IMR-90 (cell line): Measurements from ENCODE around the gene RPH3AL. TPM values are rescaled to one million over a fixed set of nuclear protein-coding genes. Genes with fewer than 3 reads are reported as not detected.

ENCODE experiments used
- ATAC-seq: fragments of 200-7000 bp; cut with Tn5 transposase; 2 replicates; pipeline ENCODE4 v1.9.1; 2020; ENCODE audit warnings: low read depth, mild to moderate bottlenecking, moderate library complexity
- BruUV-seq: library from RNA; stranded (reverse); fragments of 400-500 nt; replicated peaks from 2 replicates; lab custom pipeline; 2021; lab: Mats Ljungman, UMichigan
- CTCF ChIA-PET: fragments of 300-600 bp; formaldehyde crosslinking; extraction: SDS; loops from one replicate; lab custom pipeline; 2021; ENCODE audit warnings: antibody characterized with exemption; lab: Yijun Ruan, JAX
- POLR2A ChIA-PET: fragments of 300-600 bp; sonication (Branson Sonifier 250); formaldehyde crosslinking; loops from one replicate; lab custom pipeline; 2022; ENCODE audit warnings: antibody characterized with exemption; ENCODE audit not compliant: unreplicated experiment; lab: Charles Lee
- DNase-seq: peaks from one replicate; pipeline ENCODE4 v3.0.0; 2013
- H2AFZ ChIP-seq: replicated peaks from 2 replicates; pipeline ENCODE3; 2013; ENCODE audit warnings: low read length, mild to moderate bottlenecking; ENCODE audit not compliant: poor library complexity
- H2AK5ac ChIP-seq: 2 replicates; pipeline ENCODE4 v1.6.1; 2013; ENCODE audit warnings: low read depth, low read length, inconsistent platforms
- H2AK9ac ChIP-seq: replicated peaks from 2 replicates; pipeline ENCODE3; 2013; ENCODE audit warnings: mild to moderate bottlenecking, low read depth, low read length, moderate library complexity; ENCODE audit not compliant: poor library complexity
- H2BK120ac ChIP-seq: 2 replicates; pipeline ENCODE4 v1.6.1; 2013; ENCODE audit warnings: low read depth, low read length, inconsistent platforms
- H2BK15ac ChIP-seq: 3 replicates; pipeline ENCODE4 v1.6.1; 2013; ENCODE audit warnings: low read depth, low read length, inconsistent platforms
- H2BK20ac ChIP-seq: 2 replicates; pipeline ENCODE4 v1.6.1; 2013; ENCODE audit warnings: low read depth, mild to moderate bottlenecking, inconsistent platforms, low read length, moderate library complexity
- H2BK5ac ChIP-seq: 2 replicates; pipeline ENCODE4 v1.6.1; 2013; ENCODE audit warnings: mild to moderate bottlenecking, low read depth, low read length, inconsistent platforms; ENCODE audit not compliant: poor library complexity, severe bottlenecking
- H3K14ac ChIP-seq: replicated peaks from 2 replicates; pipeline ENCODE4 v1.6.1; 2013; ENCODE audit warnings: low read depth, low read length, inconsistent platforms
- H3K18ac ChIP-seq: 2 replicates; pipeline ENCODE4 v1.6.1; 2013; ENCODE audit warnings: low read depth, low read length, control low read depth
- H3K23ac ChIP-seq: 2 replicates; pipeline ENCODE4 v1.6.1; 2013; ENCODE audit warnings: low read depth, low read length, inconsistent platforms
- H3K27ac ChIP-seq: 2 replicates; pipeline ENCODE4 v1.5.1; 2013; ENCODE audit warnings: mild to moderate bottlenecking, control low read depth, low read length; ENCODE audit not compliant: insufficient read depth
- H3K27me3 ChIP-seq: 2 replicates; pipeline ENCODE4 v1.6.1; 2013; ENCODE audit warnings: low read length; ENCODE audit not compliant: control insufficient read depth, insufficient read depth
- H3K36me3 ChIP-seq: 2 replicates; pipeline ENCODE4 v1.6.1; 2013; ENCODE audit warnings: low read length, mixed read lengths; ENCODE audit not compliant: control insufficient read depth, insufficient read depth
- H3K4ac ChIP-seq: 2 replicates; pipeline ENCODE4 v1.6.1; 2013; ENCODE audit warnings: low read depth, low read length, inconsistent platforms
- H3K4me1 ChIP-seq: 2 replicates; pipeline ENCODE4 v1.6.1; 2013; ENCODE audit warnings: low read length, mixed read lengths; ENCODE audit not compliant: control insufficient read depth, insufficient read depth
- H3K4me2 ChIP-seq: 2 replicates; pipeline ENCODE4 v1.6.1; 2013; ENCODE audit warnings: low read depth, mild to moderate bottlenecking, control low read depth, low read length, moderate library complexity
- H3K4me3 ChIP-seq: 2 replicates; pipeline ENCODE4 v1.5.1; 2013; ENCODE audit warnings: low read depth, mild to moderate bottlenecking, control low read depth, low read length, moderate library complexity; ENCODE audit not compliant: insufficient read depth
- H3K56ac ChIP-seq: 2 replicates; pipeline ENCODE4 v1.6.1; 2013; ENCODE audit warnings: low read length, inconsistent platforms; ENCODE audit not compliant: insufficient read depth; ENCODE audit errors: extremely low read depth
- H3K79me1 ChIP-seq, 2 experiments: 2 replicates each; pipeline ENCODE4 v1.6.1; 2013; ENCODE audit warnings: low read length in 2 of 2, inconsistent platforms in 1 of 2, low read depth in 1 of 2
- H3K9ac ChIP-seq: 2 replicates; pipeline ENCODE4 v1.6.1; 2013; ENCODE audit warnings: low read depth, low read length, control low read depth
- H3K9me1 ChIP-seq: 2 replicates; pipeline ENCODE4 v1.6.1; 2013; ENCODE audit warnings: low read length, inconsistent platforms; ENCODE audit not compliant: insufficient read depth
- H3K9me3 ChIP-seq: 2 replicates; pipeline ENCODE4 v1.6.1; 2013; ENCODE audit warnings: low read length; ENCODE audit not compliant: control insufficient read depth, insufficient read depth
- H4K20me1 ChIP-seq: 2 replicates; pipeline ENCODE4 v1.6.1; 2013; ENCODE audit warnings: low read length, inconsistent platforms; ENCODE audit not compliant: insufficient read depth
- H4K5ac ChIP-seq: 2 replicates; pipeline ENCODE4 v1.6.1; 2013; ENCODE audit warnings: mild to moderate bottlenecking, low read depth, low read length, control low read depth
- H4K8ac ChIP-seq, 2 experiments: 2 replicates each; pipeline ENCODE4 v1.6.1; 2013; ENCODE audit warnings: low read depth in 2 of 2, low read length in 2 of 2, control low read depth in 1 of 2, inconsistent platforms in 1 of 2
- H4K91ac ChIP-seq: 2 replicates; pipeline ENCODE4 v1.6.1; 2013; ENCODE audit warnings: low read depth, low read length, inconsistent platforms; ENCODE audit not compliant: insufficient read depth
- BHLHE40 ChIP-seq: fragments of 150-350 bp; IDR thresholded peaks from 2 replicates; pipeline ENCODE4 v1.6.1; 2016; ENCODE audit warnings: mild to moderate bottlenecking, low read depth, low read length
- CEBPB ChIP-seq: IDR thresholded peaks from 2 replicates; pipeline ENCODE4 v1.6.1; 2012; ENCODE audit warnings: low read depth, low read length, improper control_type of control experiment
- CHD1 ChIP-seq: IDR thresholded peaks from 2 replicates; pipeline ENCODE4 v1.6.1; 2012; ENCODE audit warnings: low read depth, low read length, improper control_type of control experiment
- FOS ChIP-seq: fragments of 150-350 bp; IDR thresholded peaks from 2 replicates; pipeline ENCODE4 v1.6.1; 2016; ENCODE audit warnings: low read depth, low read length
- MAFK ChIP-seq: IDR thresholded peaks from 2 replicates; pipeline ENCODE4 v1.6.1; 2012; ENCODE audit warnings: low read depth, low read length, improper control_type of control experiment
- MAZ ChIP-seq: IDR thresholded peaks from 2 replicates; pipeline ENCODE4 v1.6.1; 2012; ENCODE audit warnings: low read depth, mild to moderate bottlenecking, low read length, improper control_type of control experiment, moderate library complexity, borderline replicate concordance
- NFE2L2 ChIP-seq: fragments of 150-350 bp; IDR thresholded peaks from 2 replicates; pipeline ENCODE4 v1.6.1; 2016; ENCODE audit warnings: low read depth, mild to moderate bottlenecking, low read length
- POLR2A ChIP-seq: IDR thresholded peaks from 2 replicates; pipeline ENCODE4 v1.6.1; 2012; ENCODE audit warnings: mild to moderate bottlenecking, low read depth, low read length
- RAD21 ChIP-seq: IDR thresholded peaks from 2 replicates; pipeline ENCODE4 v1.6.1; 2012; ENCODE audit warnings: low read length, improper control_type of control experiment
- RCOR1 ChIP-seq: IDR thresholded peaks from 2 replicates; pipeline ENCODE4 v1.6.1; 2012; ENCODE audit warnings: mild to moderate bottlenecking, low read length, improper control_type of control experiment; ENCODE audit not compliant: insufficient replicate concordance
- RFX5 ChIP-seq: IDR thresholded peaks from 2 replicates; pipeline ENCODE4 v1.8.0; 2012; ENCODE audit warnings: low read depth, mild to moderate bottlenecking, low read length, moderate library complexity
- SMC3 ChIP-seq: fragments of 150-350 bp; IDR thresholded peaks from 2 replicates; pipeline ENCODE4 v1.6.1; 2016; ENCODE audit warnings: low read depth, mild to moderate bottlenecking, antibody characterized with exemption, low read length, moderate library complexity
- WGBS, 2 experiments: methylation state at CpG; one replicate each; pipeline versions ENCODE4 v1.1.5 to v1.1.7; 2013; ENCODE audit warnings: missing lambda C conversion rate in 2 of 2; ENCODE audit not compliant: insufficient read length in 1 of 2; ENCODE audit errors: extremely low coverage in 2 of 2; 5-methylcytosine and 5-hydroxymethylcytosine counted together
- dilution Hi-C: fragments of 300-500 bp; cut with HindIII; formaldehyde crosslinking; loops from one replicate; pipeline ENCODE4 v1.14.3; 2018; ENCODE audit warnings: low sequenced_read_pairs; ENCODE audit not compliant: unreplicated experiment
- in situ Hi-C: fragments of 300-500 bp; cut with MboI; formaldehyde crosslinking; loops from 3 replicates; pipeline ENCODE4 v1.14.3; 2019; ENCODE audit warnings: low sequenced_read_pairs, inconsistent platforms, mixed read lengths
- intact Hi-C: fragments of 100-400 bp; cut with micrococcal nuclease; formaldehyde crosslinking; loops from 2 replicates; pipeline ENCODE4 v1.10.0; 2022
- polyA plus RNA-seq, 3 experiments: library from polyadenylated mRNA; depleted of rRNA; stranded (reverse); fragments of >200 nt; gene quantifications; 2 replicates each; pipeline ENCODE4 v1.2.3, GENCODE V29; 2012; ENCODE audit warnings: low replicate concordance in 1 of 3
- total RNA-seq: library from RNA; depleted of rRNA; stranded (reverse); fragments of >200 nt; gene quantifications from 2 replicates; pipeline ENCODE4 v1.2.3, GENCODE V29; 2012
- TF ChIP-seq, protein P1 (sequence below): fragments of 150-350 bp; IDR thresholded peaks from 2 replicates; pipeline ENCODE4 v1.6.1; 2017; ENCODE audit warnings: mild to moderate bottlenecking, antibody characterized with exemption, low read length, low read depth
- TF ChIP-seq, protein P2 (sequence below): conservative IDR thresholded peaks from 2 replicates; pipeline ENCODE4 v1.5.1; 2012; ENCODE audit warnings: mild to moderate bottlenecking, low read depth, low read length, improper control_type of control experiment

Gene RPH3AL
- total and polyA plus RNA-seq, 2 of the 4 experiments (the other 2 are of a cell fraction), result 1.8 to 2.5 TPM

DNA sequence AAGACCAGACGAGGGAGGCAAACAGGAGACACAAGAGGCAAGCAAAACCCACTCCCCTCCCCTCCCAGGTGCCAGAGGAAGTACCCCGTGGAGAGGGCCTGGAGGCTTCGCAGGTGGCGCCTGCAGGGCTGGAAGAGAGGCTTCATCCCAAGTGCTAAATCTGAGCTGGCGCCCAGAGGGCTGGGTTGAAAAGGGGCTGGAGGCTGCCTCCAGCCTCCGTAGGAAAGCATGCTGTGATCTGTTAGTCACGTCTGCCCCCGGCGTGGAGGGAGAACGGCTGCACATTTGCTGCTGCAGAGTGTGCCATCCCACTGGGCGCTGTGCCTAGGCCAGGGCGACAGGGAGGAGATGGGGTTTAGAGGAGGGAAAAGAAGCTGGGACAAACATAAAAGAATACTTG lies 16.9 kb downstream of the RPH3AL start:
- Histone ChIP-seq H2BK5ac (no peak overlapping the region), H3K27ac (no peak overlapping the region), H3K79me1 (no peaks in the 10 kb centered on the region), H2AFZ (no peak overlapping the region), H4K5ac (no peak overlapping the region), H3K56ac (no peak overlapping the region), H2AK9ac (no peak overlapping the region), H3K4me2 (no peak overlapping the region), H3K18ac (no peak overlapping the region), H3K4me3 (no peak overlapping the region), H3K14ac (no peak overlapping the region), H3K4ac (no peak overlapping the region), H2BK15ac (no peak overlapping the region), H4K20me1 (no peaks in the 10 kb centered on the region), H3K36me3 (no peaks in the 10 kb centered on the region), H3K27me3 (peaks cover 40% of the 10 kb centered on the region; the same call in 1 of the 2 replicates), H2AK5ac (no peak overlapping the region), H2BK20ac (no peak overlapping the region), H3K9ac (no peak overlapping the region), H3K9me3 (no peaks in the 10 kb centered on the region), H3K23ac (no peak overlapping the region), H2BK120ac (no peak overlapping the region), H4K8ac (no peak overlapping the region), H4K91ac (no peak overlapping the region), H3K4me1 (peaks cover 3% of the 10 kb centered on the region; the same call in 1 of the 2 replicates), H3K9me1 (no peaks in the 10 kb centered on the region)
- dilution Hi-C loops (no loop called here), intact Hi-C loops (no loop called here), in situ Hi-C loops (no loop called here)
- ATAC-seq (no peak), DNase-seq (no peak)
- BruUV-seq, result no TSS peak
- WGBS, 2 experiments, result 80% methylated on average over 1 of the region's 12 CpGs; no CpG with 5 or more reads in 1 of the 2 experiments
- ChIA-PET CTCF (interaction anchor here (0.6 kb wide), 1 partner anchor 112 kb away, joined by 6 read pairs; no protein-coding TSS in a partner anchor), POLR2A (no interaction called here)
- TF ChIP-seq RCOR1 (no peak), FOS (no peak), CEBPB (no peak), NFE2L2 (no peak), MAZ (no peak), CHD1 (no peak), SMC3 (no peak), RFX5 (no peak), MAFK (no peak), BHLHE40 (no peak), POLR2A (no peak), RAD21 (no peak)
- TF ChIP-seq, protein P1, sequence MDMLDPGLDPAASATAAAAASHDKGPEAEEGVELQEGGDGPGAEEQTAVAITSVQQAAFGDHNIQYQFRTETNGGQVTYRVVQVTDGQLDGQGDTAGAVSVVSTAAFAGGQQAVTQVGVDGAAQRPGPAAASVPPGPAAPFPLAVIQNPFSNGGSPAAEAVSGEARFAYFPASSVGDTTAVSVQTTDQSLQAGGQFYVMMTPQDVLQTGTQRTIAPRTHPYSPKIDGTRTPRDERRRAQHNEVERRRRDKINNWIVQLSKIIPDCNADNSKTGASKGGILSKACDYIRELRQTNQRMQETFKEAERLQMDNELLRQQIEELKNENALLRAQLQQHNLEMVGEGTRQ, result no peak
- TF ChIP-seq, protein P2, sequence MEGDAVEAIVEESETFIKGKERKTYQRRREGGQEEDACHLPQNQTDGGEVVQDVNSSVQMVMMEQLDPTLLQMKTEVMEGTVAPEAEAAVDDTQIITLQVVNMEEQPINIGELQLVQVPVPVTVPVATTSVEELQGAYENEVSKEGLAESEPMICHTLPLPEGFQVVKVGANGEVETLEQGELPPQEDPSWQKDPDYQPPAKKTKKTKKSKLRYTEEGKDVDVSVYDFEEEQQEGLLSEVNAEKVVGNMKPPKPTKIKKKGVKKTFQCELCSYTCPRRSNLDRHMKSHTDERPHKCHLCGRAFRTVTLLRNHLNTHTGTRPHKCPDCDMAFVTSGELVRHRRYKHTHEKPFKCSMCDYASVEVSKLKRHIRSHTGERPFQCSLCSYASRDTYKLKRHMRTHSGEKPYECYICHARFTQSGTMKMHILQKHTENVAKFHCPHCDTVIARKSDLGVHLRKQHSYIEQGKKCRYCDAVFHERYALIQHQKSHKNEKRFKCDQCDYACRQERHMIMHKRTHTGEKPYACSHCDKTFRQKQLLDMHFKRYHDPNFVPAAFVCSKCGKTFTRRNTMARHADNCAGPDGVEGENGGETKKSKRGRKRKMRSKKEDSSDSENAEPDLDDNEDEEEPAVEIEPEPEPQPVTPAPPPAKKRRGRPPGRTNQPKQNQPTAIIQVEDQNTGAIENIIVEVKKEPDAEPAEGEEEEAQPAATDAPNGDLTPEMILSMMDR, result no peak
